Activated CD4-positive, alpha-beta T cell treated with anti-CD3 and anti-CD28 coated beads, Interleukin-2, amount 10 ng/mL, durations not matched to agents 7 days and 5 days (primary cell): Measurements from ENCODE around the gene C2orf80. TPM values are rescaled to one million over a fixed set of nuclear protein-coding genes. Genes with fewer than 3 reads are reported as not detected.
"Not testable (repeated sequence)": the region's sequence is repeated elsewhere in the genome, so short reads cannot be mapped to it uniquely, and the experiment has no call there.

Experiments
- CTCF ChIA-PET: fragments of 350-600 bp; sonication (Branson Sonifier 250); formaldehyde crosslinking; loops from one replicate; lab custom pipeline; 2021; ENCODE audit warnings: antibody characterized with exemption; lab: Charles Lee
- POLR2A ChIA-PET: fragments of 350-600 bp; sonication (Branson Sonifier 250); formaldehyde crosslinking; loops from one replicate; lab custom pipeline; 2021; ENCODE audit warnings: antibody characterized with exemption; lab: Charles Lee
- DNase-seq: peaks from one replicate; pipeline ENCODE4 v3.0.0-alpha.2; 2020
- H3K27ac Mint-ChIP-seq: one replicate; pipeline ENCODE4 v1.8.0; 2021; ENCODE audit warnings: mild to moderate bottlenecking, moderate library complexity, mixed read lengths
- H3K27me3 Mint-ChIP-seq: one replicate; pipeline ENCODE4 v1.8.0; 2021; ENCODE audit warnings: mixed read lengths
- H3K36me3 Mint-ChIP-seq: one replicate; pipeline ENCODE4 v1.8.0; 2021; ENCODE audit warnings: low read depth, mixed read lengths
- H3K4me1 Mint-ChIP-seq: one replicate; pipeline ENCODE4 v1.8.0; 2021; ENCODE audit warnings: mixed read lengths
- H3K4me3 Mint-ChIP-seq: one replicate; pipeline ENCODE4 v1.8.0; 2021; ENCODE audit warnings: mild to moderate bottlenecking, moderate library complexity, mixed read lengths
- H3K9me3 Mint-ChIP-seq: one replicate; pipeline ENCODE4 v1.8.0; 2021; ENCODE audit warnings: mixed read lengths
- total RNA-seq, 2 experiments: library from RNA; stranded (reverse); gene quantifications; one replicate each; pipeline ENCODE4 v1.2.3, GENCODE V29; 2021

C2orf80 gene
- not detected for total RNA-seq

- Mint-ChIP-seq H3K9me3 (no peaks in the 10 kb centered on the region), H3K27ac (no peak within 1 kb of the TSS), H3K4me1 (no peaks in the 10 kb centered on the region), H3K4me3 (no peak within 1 kb of the TSS), H3K27me3 (peaks cover 3% of the 10 kb centered on the region), H3K36me3 (no peaks in the 10 kb centered on the region)
- ChIA-PET POLR2A (no interaction called here), CTCF (interaction anchor here (0.6 to 0.9 kb wide), 3 partner anchors 14 to 164 kb away, joined by 3 to 4 read pairs (median 3); no protein-coding TSS in a partner anchor)
- DNase-seq = no peak
These were observed at the start of gene C2orf80 for GRCh38 chr2:208189810-208190503. C2orf80 (minus strand) TSS chr2:208190030; CDS start chr2:208186986, 3,044 bp downstream.

GRCh38 chr2:208235860-208236259, 46.0 kb upstream of the C2orf80 start:
- CTCF ChIA-PET = interaction anchor here (0.5 kb wide), 1 partner anchor 60 kb away, joined by 3 read pairs; no protein-coding TSS in a partner anchor
- H3K4me1 Mint-ChIP-seq = no peaks in the 10 kb centered on the region
- peaks cover 40% of the 10 kb centered on the region for H3K36me3 Mint-ChIP-seq
- H3K27ac Mint-ChIP-seq = no peak overlapping the region
- no peak overlapping the region for H3K4me3 Mint-ChIP-seq
- H3K27me3 Mint-ChIP-seq = peaks cover 2% of the 10 kb centered on the region
- no peak for DNase-seq
- POLR2A ChIA-PET = no interaction called here
- H3K9me3 Mint-ChIP-seq = peaks cover 17% of the 10 kb centered on the region

- Mint-ChIP-seq H3K27ac (no peak overlapping the region), H3K36me3 (peaks cover 35% of the 10 kb centered on the region), H3K4me3 (no peak overlapping the region), H3K4me1 (no peaks in the 10 kb centered on the region), H3K9me3 (peaks cover 18% of the 10 kb centered on the region), H3K27me3 (peaks cover 2% of the 10 kb centered on the region)
- ChIA-PET POLR2A (no interaction called here), CTCF (interaction anchor here (0.6 to 0.8 kb wide), 3 partner anchors 9 to 623 kb away, joined by 3 read pairs; no protein-coding TSS in a partner anchor)
- DNase-seq = no peak
These were observed 45.0 kb upstream of the C2orf80 start for GRCh38 chr2:208234786-208235185.

GRCh38 chr2:208228476-208228875, 38.6 kb upstream of the C2orf80 start:
- H3K9me3 Mint-ChIP-seq = peaks cover 12% of the 10 kb centered on the region
- no peak overlapping the region for H3K27ac Mint-ChIP-seq
- no peaks in the 10 kb centered on the region for H3K36me3 Mint-ChIP-seq
- ChIA-PET CTCF (interaction anchor here (1.1 kb wide), 1 partner anchor 38 kb away, joined by 3 read pairs; no protein-coding TSS in a partner anchor), POLR2A (no interaction called here)
- DNase-seq = no peak
- H3K4me3 Mint-ChIP-seq = no peak overlapping the region
- H3K4me1 Mint-ChIP-seq = no peaks in the 10 kb centered on the region
- peaks cover 2% of the 10 kb centered on the region for H3K27me3 Mint-ChIP-seq

GRCh38 chr2:208227581-208228232, 37.9 kb upstream of the C2orf80 start:
- H3K27me3 Mint-ChIP-seq = peaks cover 2% of the 10 kb centered on the region
- CTCF ChIA-PET = interaction anchor here (0.5 kb wide), 1 partner anchor 14 kb away, joined by 3 read pairs; no protein-coding TSS in a partner anchor
- H3K4me1 Mint-ChIP-seq = no peaks in the 10 kb centered on the region
- peaks cover 12% of the 10 kb centered on the region for H3K9me3 Mint-ChIP-seq
- no peaks in the 10 kb centered on the region for H3K36me3 Mint-ChIP-seq
- no peak overlapping the region for H3K27ac Mint-ChIP-seq
- POLR2A ChIA-PET = no interaction called here
- DNase-seq = no peak
- H3K4me3 Mint-ChIP-seq = no peak overlapping the region

GRCh38 chr2:208224802-208225201, 35.0 kb upstream of the C2orf80 start:
- POLR2A ChIA-PET = interaction anchor here (0.5 kb wide), 1 partner anchor 1700 kb away, joined by 3 read pairs; no protein-coding TSS in a partner anchor
- H3K4me3 Mint-ChIP-seq = no peak overlapping the region
- no peaks in the 10 kb centered on the region for H3K4me1 Mint-ChIP-seq
- H3K27me3 Mint-ChIP-seq = no peaks in the 10 kb centered on the region
- no peak for DNase-seq
- H3K9me3 Mint-ChIP-seq = no peaks in the 10 kb centered on the region
- H3K27ac Mint-ChIP-seq = no peak overlapping the region
- no peaks in the 10 kb centered on the region for H3K36me3 Mint-ChIP-seq
- CTCF ChIA-PET = interaction anchor here (0.6 kb wide), 1 partner anchor 42 kb away, joined by 3 read pairs; no protein-coding TSS in a partner anchor

- H3K27me3 Mint-ChIP-seq = no peaks in the 10 kb centered on the region
- ChIA-PET POLR2A (no interaction called here), CTCF (no interaction called here)
- no peak overlapping the region for H3K27ac Mint-ChIP-seq
- no peak overlapping the region for H3K4me3 Mint-ChIP-seq
- no peak for DNase-seq
- no peaks in the 10 kb centered on the region for H3K36me3 Mint-ChIP-seq
- H3K9me3 Mint-ChIP-seq = no peaks in the 10 kb centered on the region
- H3K4me1 Mint-ChIP-seq = no peaks in the 10 kb centered on the region
These were observed 32.5 kb upstream of the C2orf80 start for GRCh38 chr2:208222351-208222750.

- H3K36me3 Mint-ChIP-seq, DNase-seq, H3K9me3 Mint-ChIP-seq, H3K4me1 Mint-ChIP-seq, H3K27ac Mint-ChIP-seq, H3K4me3 Mint-ChIP-seq, CTCF ChIA-PET, H3K27me3 Mint-ChIP-seq, POLR2A ChIA-PET: not testable (repeated sequence)
These were observed 32.0 kb upstream of the C2orf80 start for GRCh38 chr2:208221873-208222272.

GRCh38 chr2:208210688-208211451, 21.0 kb upstream of the C2orf80 start:
- H3K27me3 Mint-ChIP-seq = no peaks in the 10 kb centered on the region
- no peak overlapping the region for H3K4me3 Mint-ChIP-seq
- H3K9me3 Mint-ChIP-seq = no peaks in the 10 kb centered on the region
- ChIA-PET POLR2A (no interaction called here), CTCF (no interaction called here)
- no peak for DNase-seq
- H3K36me3 Mint-ChIP-seq = no peaks in the 10 kb centered on the region
- no peak overlapping the region for H3K27ac Mint-ChIP-seq
- no peaks in the 10 kb centered on the region for H3K4me1 Mint-ChIP-seq

- POLR2A ChIA-PET = no interaction called here
- no peak for DNase-seq
- Mint-ChIP-seq H3K36me3 (no peaks in the 10 kb centered on the region), H3K27ac (no peak overlapping the region), H3K4me1 (peaks cover 4% of the 10 kb centered on the region), H3K9me3 (no peaks in the 10 kb centered on the region), H3K4me3 (no peak overlapping the region), H3K27me3 (no peaks in the 10 kb centered on the region)
- CTCF ChIA-PET = no interaction called here
These were observed 18.7 kb upstream of the C2orf80 start for GRCh38 chr2:208208335-208209085.

- H3K27me3 Mint-ChIP-seq = no peaks in the 10 kb centered on the region
- CTCF ChIA-PET = no interaction called here
- H3K27ac Mint-ChIP-seq = no peak overlapping the region
- H3K4me1 Mint-ChIP-seq = peaks cover 4% of the 10 kb centered on the region
- POLR2A ChIA-PET = no interaction called here
- H3K4me3 Mint-ChIP-seq = no peak overlapping the region
- no peak for DNase-seq
- no peaks in the 10 kb centered on the region for H3K36me3 Mint-ChIP-seq
- H3K9me3 Mint-ChIP-seq = no peaks in the 10 kb centered on the region
These were observed 17.9 kb upstream of the C2orf80 start for GRCh38 chr2:208207769-208208168.

- CTCF ChIA-PET = interaction anchor here (0.9 kb wide), 1 partner anchor 15 kb away, joined by 3 read pairs; the partner anchor contains the start of gene C2orf80
- Mint-ChIP-seq H3K4me3 (no peak overlapping the region), H3K4me1 (peaks cover 4% of the 10 kb centered on the region), H3K9me3 (no peaks in the 10 kb centered on the region), H3K27ac (no peak overlapping the region), H3K36me3 (no peaks in the 10 kb centered on the region), H3K27me3 (no peaks in the 10 kb centered on the region)
- POLR2A ChIA-PET = no interaction called here
- no peak for DNase-seq
These were observed 14.3 kb upstream of the C2orf80 start for GRCh38 chr2:208204166-208204565.
